Esophagus muscularis mucosa (tissue), 4 donors: ENCODE data around the gene CAAP1. TPM values are rescaled to one million over a fixed set of nuclear protein-coding genes. Genes with fewer than 3 reads are reported as not detected.

ENCODE experiments used
- DNase-seq: peaks from one replicate; pipeline ENCODE4 v3.0.0-alpha.2; 2017; ENCODE audit errors: extremely low spot score
- H3K27ac ChIP-seq, 4 donors: fragments of 200-600 bp; sonication (generic); replicated peaks in 1 of 4; 1 replicate in 3 of 4; 2 replicates in 1 of 4; pipeline ENCODE4 v1.5.1; 2016 to 2019; ENCODE audit warnings: mild to moderate bottlenecking in 1 of 4
- H3K27me3 ChIP-seq, 4 donors: fragments of 200-600 bp; sonication (generic); one replicate each; pipeline versions ENCODE4 v1.5.1 to v1.6.0; 2016 to 2019
- H3K36me3 ChIP-seq, 4 donors: fragments of 200-600 bp; sonication (generic); one replicate each; pipeline ENCODE4 v1.5.1; 2016 to 2019
- H3K4me1 ChIP-seq, 4 donors: fragments of 200-600 bp; sonication (generic); one replicate each; pipeline ENCODE4 v1.5.1; 2016 to 2019
- H3K4me3 ChIP-seq, 4 donors: fragments of 200-600 bp; sonication (generic); 1 replicate in 2 of 4; 2 replicates in 2 of 4; pipeline ENCODE4 v1.5.1; 2016 to 2019; ENCODE audit warnings: mild to moderate bottlenecking in 4 of 4, moderate library complexity in 1 of 4
- H3K9me3 ChIP-seq, 4 donors: fragments of 200-600 bp; sonication (generic); 1 replicate in 3 of 4; 2 replicates in 1 of 4; pipeline ENCODE4 v1.5.1; 2016 to 2019
- CTCF ChIP-seq, 3 experiments: fragments of 200-600 bp in 2 of 3; fragments of 450-650 bp in 1 of 3; sonication (generic) in 2 of 3; IDR thresholded peaks; one replicate each; pipeline ENCODE4 v1.5.1; 2017 to 2019; ENCODE audit warnings: antibody characterized with exemption in 3 of 3, mild to moderate bottlenecking in 2 of 3, moderate library complexity in 1 of 3
- EP300 ChIP-seq: sonication (generic); formaldehyde crosslinking; IDR thresholded peaks from one replicate; pipeline ENCODE4 v1.6.1; 2017; ENCODE audit warnings: antibody characterized with exemption
- POLR2A ChIP-seq: fragments of 450-650 bp; IDR thresholded peaks from one replicate; pipeline ENCODE4 v1.6.1; 2017; ENCODE audit warnings: antibody characterized with exemption, moderate library complexity, mild to moderate bottlenecking, low read depth
- POLR2AphosphoS5 ChIP-seq, 2 donors: sonication (generic); formaldehyde crosslinking; IDR thresholded peaks; one replicate each; pipeline ENCODE4 v1.6.1; 2017; ENCODE audit warnings: antibody characterized with exemption in 2 of 2
- WGBS: methylation state at CpG from one replicate; pipeline ENCODE4 v1.1.5; 2018; 5-methylcytosine and 5-hydroxymethylcytosine counted together
- intact Hi-C: fragments of 100-400 bp; cut with DNase I; formaldehyde crosslinking; loops from one replicate; pipeline ENCODE4 v1.15.1; 2023
- total RNA-seq, 4 donors: library from RNA; depleted of rRNA; stranded (reverse); fragments of >200 nt; gene quantifications; one replicate each; pipeline versions ENCODE4 v1.1.0 to v1.2.1, GENCODE V29; 2016

CAAP1 gene
- total RNA-seq, 4 donors from 2014 or later: 15.3 to 18.7 (median 16.2) TPM

- intact Hi-C loops: no loop called here
- H3K27ac ChIP-seq: no peak overlapping the region
- no peak for DNase-seq
- no peaks in the 10 kb centered on the region for H3K36me3 ChIP-seq
- no peaks in the 10 kb centered on the region for H3K9me3 ChIP-seq
- WGBS: 90% methylated on average over 2 of the region's 2 CpGs
- H3K4me1 ChIP-seq: no peaks in the 10 kb centered on the region
- no peaks in the 10 kb centered on the region for H3K27me3 ChIP-seq
- TF ChIP-seq CTCF (IDR thresholded peaks at IDR 0.05) (no peak), POLR2AphosphoS5 (IDR thresholded peaks at IDR 0.05) (no peak), POLR2A (no peak), EP300 (no peak)
- H3K4me3 ChIP-seq: no peak overlapping the region
Measured at GRCh38 chr9:26814799-26815198, 77.8 kb downstream of the CAAP1 start.

- no peaks in the 10 kb centered on the region for H3K9me3 ChIP-seq
- H3K27ac ChIP-seq: no peak overlapping the region
- no peak for DNase-seq
- no peaks in the 10 kb centered on the region for H3K27me3 ChIP-seq
- H3K4me1 ChIP-seq: no peaks in the 10 kb centered on the region
- no peak overlapping the region for H3K4me3 ChIP-seq
- intact Hi-C loops: no loop called here
- TF ChIP-seq CTCF (IDR thresholded peaks at IDR 0.05): no peak
- no peak for TF ChIP-seq POLR2A
- no peak for TF ChIP-seq POLR2AphosphoS5 (IDR thresholded peaks at IDR 0.05)
- TF ChIP-seq EP300: no peak
- no peaks in the 10 kb centered on the region for H3K36me3 ChIP-seq
Measured at GRCh38 chr9:26813247-26813646, 79.4 kb downstream of the CAAP1 start.

- no peak overlapping the region for H3K4me3 ChIP-seq
- 89% methylated on average over 3 of the region's 3 CpGs for WGBS
- no peaks in the 10 kb centered on the region for H3K36me3 ChIP-seq
- H3K27ac ChIP-seq: no peak overlapping the region
- no peaks in the 10 kb centered on the region for H3K9me3 ChIP-seq
- no peak for DNase-seq
- intact Hi-C loops: no loop called here
- no peaks in the 10 kb centered on the region for H3K27me3 ChIP-seq
- TF ChIP-seq CTCF (IDR thresholded peaks at IDR 0.05) (no peak), EP300 (no peak), POLR2AphosphoS5 (IDR thresholded peaks at IDR 0.05) (no peak), POLR2A (no peak)
- H3K4me1 ChIP-seq: no peaks in the 10 kb centered on the region
Measured at GRCh38 chr9:26812217-26812616, 80.4 kb downstream of the CAAP1 start.

GRCh38 chr9:26811106-26811505 is 81.5 kb downstream of the CAAP1 start:
- TF ChIP-seq CTCF (IDR thresholded peaks at IDR 0.05) (no peak), POLR2A (no peak), POLR2AphosphoS5 (IDR thresholded peaks at IDR 0.05) (no peak), EP300 (no peak)
- Histone ChIP-seq H3K27me3 (no peaks in the 10 kb centered on the region), H3K4me3 (no peak overlapping the region), H3K9me3 (no peaks in the 10 kb centered on the region), H3K36me3 (no peaks in the 10 kb centered on the region), H3K4me1 (no peaks in the 10 kb centered on the region), H3K27ac (no peak overlapping the region)
- intact Hi-C loops: no loop called here
- no peak for DNase-seq

- Histone ChIP-seq H3K27me3 (no peaks in the 10 kb centered on the region), H3K4me1 (no peaks in the 10 kb centered on the region), H3K27ac (no peak overlapping the region), H3K9me3 (no peaks in the 10 kb centered on the region), H3K4me3 (no peak overlapping the region), H3K36me3 (no peaks in the 10 kb centered on the region)
- WGBS: 89% methylated on average over 1 of the region's 1 CpG
- TF ChIP-seq POLR2AphosphoS5 (IDR thresholded peaks at IDR 0.05): no peak
- no peak for TF ChIP-seq CTCF (IDR thresholded peaks at IDR 0.05)
- no peak for TF ChIP-seq POLR2A
- no peak for TF ChIP-seq EP300
- no peak for DNase-seq
- intact Hi-C loops: no loop called here
Measured at GRCh38 chr9:26809795-26810194, 82.8 kb downstream of the CAAP1 start.
